Mucosa of descending colon (tissue), 3 donors: Measurements from ENCODE around the gene STAMBPL1. TPM values are rescaled to one million over a fixed set of nuclear protein-coding genes. Genes with fewer than 3 reads are reported as not detected.

Experiments used
- ATAC-seq: fragments of 200-7000 bp; cut with Tn5 transposase; one replicate; pipeline ENCODE4 v1.9.1; 2020; ENCODE audit warnings: mild to moderate bottlenecking, moderate library complexity
- DNase-seq, 3 donors: peaks; one replicate each; pipeline ENCODE4 v3.0.0-alpha.2; 2020
- H3K36me3 ChIP-seq: fragments of 200-600 bp; one replicate; pipeline ENCODE4 v1.8.0; 2021; ENCODE audit warnings: low read depth, mild to moderate bottlenecking
- H3K4me1 ChIP-seq: fragments of 200-600 bp; one replicate; pipeline ENCODE4 v1.8.0; 2021; ENCODE audit warnings: low read depth, mild to moderate bottlenecking
- H3K4me3 ChIP-seq: fragments of 200-600 bp; one replicate; pipeline ENCODE4 v1.8.0; 2021; ENCODE audit warnings: mild to moderate bottlenecking
- H3K9me3 ChIP-seq: fragments of 200-600 bp; one replicate; pipeline ENCODE4 v1.8.0; 2021; ENCODE audit warnings: mild to moderate bottlenecking
- CTCF ChIP-seq: fragments of 200-600 bp; IDR thresholded peaks from one replicate; pipeline ENCODE4 v1.8.0; 2022; ENCODE audit warnings: antibody characterized with exemption, mild to moderate bottlenecking
- intact Hi-C, 2 donors: fragments of 100-400 bp; cut with DNase I in 1 of 2; cut with micrococcal nuclease in 1 of 2; formaldehyde crosslinking; loops; one replicate each; pipeline versions ENCODE4 v1.11.0 to v1.11.1; 2022; cut with DNase I, micrococcal nuclease
- total RNA-seq, 3 donors: library from RNA; stranded (reverse); fragmentation: NEBNext Ultra II Directional in 2 of 3; extraction: Animal tissue kit (Norgen Biotek cat#: 25700) in 2 of 3; gene quantifications; one replicate each; pipeline versions ENCODE4 v1.2.1 to v1.2.4, GENCODE V29; 2021 to 2023
- donor health status: DM: no; HTN: no; CAD: no; lungs with moderate emphysema.
- donor health status: DM: no; HTN: no; CAD: no.
- donor health status: DM: no; HTN: yes; CAD: no.

STAMBPL1 gene
- total RNA-seq, 3 donors from 2014 or later, result 19.2 to 44.2 (median 20.0) TPM

- H3K9me3 ChIP-seq, result no peaks in the 10 kb centered on the region
- ATAC-seq (no peak), DNase-seq (no peak)
- intact Hi-C loops, result no loop called here
- H3K4me1 ChIP-seq, result no peaks in the 10 kb centered on the region
- no peaks in the 10 kb centered on the region for H3K36me3 ChIP-seq
- H3K4me3 ChIP-seq, result no peak overlapping the region
- TF ChIP-seq CTCF, result no peak
Measured at GRCh38 chr10:88957381-88957780, 77.3 kb downstream of the STAMBPL1 start.

DNA sequence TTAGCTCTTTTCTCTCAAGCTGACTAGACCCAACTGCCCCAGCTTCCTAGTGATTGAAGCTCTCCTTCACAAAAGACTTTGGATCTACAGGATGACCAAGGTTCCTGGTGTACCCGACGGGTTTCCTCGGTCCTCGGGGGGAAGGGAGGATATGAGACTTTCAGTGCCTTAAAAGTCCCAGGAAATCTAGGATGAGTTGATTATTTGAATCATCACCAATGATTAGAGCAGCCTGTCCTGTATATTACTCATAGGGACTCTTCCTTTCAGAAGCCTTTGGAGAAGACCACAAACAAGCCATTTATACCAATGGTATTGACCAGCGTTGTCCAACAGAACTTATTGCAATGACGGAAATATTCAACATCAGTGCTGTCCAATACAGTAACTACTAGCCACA is 78.7 kb downstream of the STAMBPL1 start:
- Histone ChIP-seq H3K4me1 (no peaks in the 10 kb centered on the region), H3K9me3 (no peaks in the 10 kb centered on the region), H3K4me3 (no peak overlapping the region), H3K36me3 (no peaks in the 10 kb centered on the region)
- DNase-seq, result no peak
- no peak for TF ChIP-seq CTCF
- intact Hi-C loops, result no loop called here
- ATAC-seq, result no peak

DNA sequence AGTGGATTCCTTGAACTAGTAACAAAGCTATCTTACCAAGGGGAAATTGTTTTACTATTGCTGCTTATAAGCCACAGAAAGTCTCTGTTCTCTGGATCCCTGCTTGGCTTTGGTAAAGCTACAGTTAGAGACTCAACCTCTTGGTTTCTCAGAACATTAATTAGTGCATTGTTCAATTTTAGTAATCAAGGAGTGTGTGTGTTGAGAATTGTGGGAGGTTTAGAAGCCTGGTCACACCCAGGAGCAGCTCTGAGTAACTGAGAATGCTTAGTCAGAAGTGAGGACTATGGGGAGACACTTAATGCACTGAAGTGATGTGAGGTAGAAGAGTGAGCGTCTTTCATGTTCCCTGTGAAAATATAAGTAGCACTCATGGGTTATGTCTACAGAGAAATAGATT is 80.8 kb downstream of the STAMBPL1 start:
- Histone ChIP-seq H3K36me3 (no peaks in the 10 kb centered on the region), H3K4me1 (peaks cover 9% of the 10 kb centered on the region), H3K4me3 (no peak overlapping the region), H3K9me3 (no peaks in the 10 kb centered on the region)
- ATAC-seq (no peak), DNase-seq (no peak)
- intact Hi-C loops, result no loop called here
- TF ChIP-seq CTCF, result no peak

DNA sequence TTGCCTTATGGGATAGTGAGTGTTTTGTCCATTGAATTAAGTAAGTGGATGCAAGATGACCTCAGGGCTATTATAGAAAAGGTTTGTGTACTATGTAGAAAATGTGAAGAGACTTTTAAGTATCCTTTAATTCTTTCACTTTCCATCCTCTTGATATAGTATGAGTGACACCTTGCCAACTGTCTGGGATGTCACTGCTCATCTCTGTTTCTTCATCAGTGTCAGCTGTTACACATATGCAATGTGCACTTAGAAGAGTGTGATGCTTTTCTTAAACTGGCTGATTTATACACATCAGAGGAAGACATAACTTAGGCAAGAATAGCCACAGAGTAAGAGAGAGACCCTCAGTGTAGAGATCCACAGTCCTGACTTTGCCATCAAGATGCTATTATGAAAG is 81.2 kb downstream of the STAMBPL1 start:
- Histone ChIP-seq H3K4me1 (peaks cover 9% of the 10 kb centered on the region), H3K9me3 (no peaks in the 10 kb centered on the region), H3K4me3 (no peak overlapping the region), H3K36me3 (no peaks in the 10 kb centered on the region)
- no peak for TF ChIP-seq CTCF
- DNase-seq (no peak), ATAC-seq (no peak)
- intact Hi-C loops, result no loop called here

- DNase-seq (no peak), ATAC-seq (no peak)
- Histone ChIP-seq H3K4me1 (peaks cover 9% of the 10 kb centered on the region), H3K36me3 (no peaks in the 10 kb centered on the region), H3K4me3 (no peak overlapping the region), H3K9me3 (no peaks in the 10 kb centered on the region)
- intact Hi-C loops, result no loop called here
- TF ChIP-seq CTCF, result no peak
Measured at GRCh38 chr10:88962336-88962735, 82.3 kb downstream of the STAMBPL1 start.

DNA sequence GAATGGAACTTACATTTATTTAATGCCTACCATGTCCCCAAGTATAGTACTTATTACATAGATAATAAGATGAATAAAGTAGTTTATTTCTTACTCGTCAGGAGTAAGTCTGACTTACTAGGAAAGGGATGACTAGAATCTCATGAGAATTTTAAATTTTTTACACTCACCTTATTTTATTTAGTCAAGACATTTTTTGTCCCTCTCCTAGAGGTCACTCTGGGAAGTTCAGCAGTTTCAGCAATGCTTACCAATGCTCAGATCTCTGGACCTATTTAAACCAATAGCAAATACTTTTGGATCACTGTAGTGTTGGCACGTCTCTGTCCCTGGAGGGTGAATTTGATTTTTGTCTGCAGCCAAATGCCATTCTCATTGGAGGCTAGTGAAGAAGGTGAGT is 83.3 kb downstream of the STAMBPL1 start:
- DNase-seq, result no peak
- Histone ChIP-seq H3K9me3 (no peaks in the 10 kb centered on the region), H3K4me3 (no peak overlapping the region), H3K4me1 (peaks cover 9% of the 10 kb centered on the region), H3K36me3 (no peaks in the 10 kb centered on the region)
- intact Hi-C loops, result no loop called here
- TF ChIP-seq CTCF, result no peak
- ATAC-seq, result no peak
